Measurements from ENCODE around the gene ANKEF1. TPM values are rescaled to one million over a fixed set of nuclear protein-coding genes. Genes with fewer than 3 reads are reported as not detected.

Gene ANKEF1
- total and polyA plus RNA-seq, 7 experiments from 2014 or later, result 1.5 to 8.9 (median 5.8) TPM

GRCh38 chr20:10077081-10077471 is 42.3 kb downstream of the ANKEF1 start:
- ChIA-PET CTCF (interaction anchor here (0.8 to 1.5 kb wide), 3 partner anchors 14 to 99 kb away, joined by 3 to 6 read pairs (median 3); no protein-coding TSS in a partner anchor), POLR2A (no interaction called here)
- H3K9me3 Mint-ChIP-seq, result peaks cover 0 to 4% (median 0%) of the 10 kb centered on the region in 11 donors
- intact Hi-C loops (cut with micrococcal nuclease), result no loop called here
- DNase-seq, result no peak
- Histone ChIP-seq H3K4me1 (ENCODE audit: control insufficient read depth in 2 of 2, insufficient read depth in 2 of 2, low read length in 2 of 2) (no peaks in the 10 kb centered on the region), H3K27me3 (ENCODE audit: control insufficient read depth in 2 of 2, insufficient read depth in 2 of 2, low read length in 2 of 2) (no peaks in the 10 kb centered on the region), H3K36me3 (ENCODE audit: control insufficient read depth in 2 of 3, insufficient read depth in 3 of 3, low read length in 3 of 3) (no peaks in the 10 kb centered on the region), H3K4me3 (ENCODE audit: low read length) (no peak overlapping the region), H3K27ac (ENCODE audit: low read depth, low read length) (no peak overlapping the region), H3K9me3 (ENCODE audit: control insufficient read depth in 2 of 3, low read length in 3 of 3) (no peaks in the 10 kb centered on the region)
- peaks cover 2 to 56% (median 28%) of the 10 kb centered on the region in 5 donors for H3K27me3 Mint-ChIP-seq
- H3K4me1 Mint-ChIP-seq, result peaks cover 0 to 1% (median 0%) of the 10 kb centered on the region in 7 donors
- H3K4me3 Mint-ChIP-seq, result no peak overlapping the region
- no peaks in the 10 kb centered on the region for H3K36me3 Mint-ChIP-seq
- peak overlapping the region in 1 of 9 donors; percentile 25 for H3K27ac Mint-ChIP-seq
- ATAC-seq, result no peak

GRCh38 chr20:10077886-10078285 is 43.1 kb downstream of the ANKEF1 start:
- H3K27ac ChIP-seq (ENCODE audit: low read depth, low read length), result no peak overlapping the region
- POLR2A ChIA-PET, result no interaction called here
- ATAC-seq, result no peak
- Mint-ChIP-seq H3K9me3 (peaks cover 0 to 4% (median 0%) of the 10 kb centered on the region in 11 donors), H3K27ac (no peak overlapping the region), H3K36me3 (no peaks in the 10 kb centered on the region), H3K4me1 (peaks cover 0 to 1% (median 0%) of the 10 kb centered on the region in 7 donors), H3K27me3 (peaks cover 4 to 49% (median 28%) of the 10 kb centered on the region in 5 donors), H3K4me3 (no peak overlapping the region)
- H3K4me3 ChIP-seq (ENCODE audit: low read length), result no peak overlapping the region
- intact Hi-C loops (cut with micrococcal nuclease), result no loop called here
- H3K27me3 ChIP-seq (ENCODE audit: control insufficient read depth in 2 of 2, insufficient read depth in 2 of 2, low read length in 2 of 2), result no peaks in the 10 kb centered on the region
- CTCF ChIA-PET, result interaction anchor here (1.5 kb wide), 2 partner anchors 13 to 99 kb away, joined by 3 to 6 read pairs; no protein-coding TSS in a partner anchor
- H3K4me1 ChIP-seq (ENCODE audit: control insufficient read depth in 2 of 2, insufficient read depth in 2 of 2, low read length in 2 of 2), result no peaks in the 10 kb centered on the region
- DNase-seq, result no peak
- H3K36me3 ChIP-seq (ENCODE audit: control insufficient read depth in 2 of 3, insufficient read depth in 3 of 3, low read length in 3 of 3), result no peaks in the 10 kb centered on the region
- H3K9me3 ChIP-seq (ENCODE audit: control insufficient read depth in 2 of 3, low read length in 3 of 3), result no peaks in the 10 kb centered on the region

GRCh38 chr20:10078403-10078802 is 43.6 kb downstream of the ANKEF1 start:
- ChIA-PET CTCF (interaction anchor here (1.5 to 1.7 kb wide), 2 partner anchors 12 to 100 kb away, joined by 3 to 4 read pairs; no protein-coding TSS in a partner anchor), POLR2A (no interaction called here)
- Mint-ChIP-seq H3K9me3 (peaks cover 0 to 4% (median 0%) of the 10 kb centered on the region in 11 donors), H3K4me3 (no peak overlapping the region), H3K27ac (no peak overlapping the region), H3K36me3 (no peaks in the 10 kb centered on the region), H3K4me1 (peaks cover 0 to 1% (median 0%) of the 10 kb centered on the region in 7 donors), H3K27me3 (peaks cover 4 to 44% (median 25%) of the 10 kb centered on the region in 5 donors)
- DNase-seq (no peak), ATAC-seq (no peak)
- intact Hi-C loops (cut with micrococcal nuclease), result no loop called here
- H3K27ac ChIP-seq (ENCODE audit: low read depth, low read length), result no peak overlapping the region
- H3K9me3 ChIP-seq (ENCODE audit: control insufficient read depth in 2 of 3, low read length in 3 of 3), result no peaks in the 10 kb centered on the region
- H3K4me3 ChIP-seq (ENCODE audit: low read length), result no peak overlapping the region
- H3K4me1 ChIP-seq (ENCODE audit: control insufficient read depth in 2 of 2, insufficient read depth in 2 of 2, low read length in 2 of 2), result no peaks in the 10 kb centered on the region
- no peaks in the 10 kb centered on the region for H3K36me3 ChIP-seq (ENCODE audit: control insufficient read depth in 2 of 3, insufficient read depth in 3 of 3, low read length in 3 of 3)
- H3K27me3 ChIP-seq (ENCODE audit: control insufficient read depth in 2 of 2, insufficient read depth in 2 of 2, low read length in 2 of 2), result no peaks in the 10 kb centered on the region

GRCh38 chr20:10079964-10080363 is 45.2 kb downstream of the ANKEF1 start:
- H3K9me3 ChIP-seq (ENCODE audit: control insufficient read depth in 2 of 3, low read length in 3 of 3), result no peaks in the 10 kb centered on the region
- H3K36me3 Mint-ChIP-seq, result no peaks in the 10 kb centered on the region
- ChIA-PET CTCF (interaction anchor here (0.6 to 1.7 kb wide), 2 partner anchors 10 to 111 kb away, joined by 4 read pairs; no protein-coding TSS in a partner anchor), POLR2A (no interaction called here)
- peaks cover 0 to 3% (median 0%) of the 10 kb centered on the region in 11 donors for H3K9me3 Mint-ChIP-seq
- no peaks in the 10 kb centered on the region for H3K4me1 ChIP-seq (ENCODE audit: control insufficient read depth in 2 of 2, insufficient read depth in 2 of 2, low read length in 2 of 2)
- no peak overlapping the region for H3K4me3 Mint-ChIP-seq
- H3K36me3 ChIP-seq (ENCODE audit: control insufficient read depth in 2 of 3, insufficient read depth in 3 of 3, low read length in 3 of 3), result no peaks in the 10 kb centered on the region
- H3K27ac Mint-ChIP-seq, result no peak overlapping the region
- no peaks in the 10 kb centered on the region for H3K4me1 Mint-ChIP-seq
- intact Hi-C loops (cut with micrococcal nuclease), result no loop called here
- no peak overlapping the region for H3K4me3 ChIP-seq (ENCODE audit: low read length)
- DNase-seq (no peak), ATAC-seq (no peak)
- no peaks in the 10 kb centered on the region for H3K27me3 ChIP-seq (ENCODE audit: control insufficient read depth in 2 of 2, insufficient read depth in 2 of 2, low read length in 2 of 2)
- H3K27ac ChIP-seq (ENCODE audit: low read depth, low read length), result no peak overlapping the region
- H3K27me3 Mint-ChIP-seq, result peaks cover 4 to 30% (median 15%) of the 10 kb centered on the region in 5 donors

GRCh38 chr20:10080574-10080973 is 45.8 kb downstream of the ANKEF1 start:
- no peak overlapping the region for H3K27ac Mint-ChIP-seq
- CTCF ChIA-PET, result no interaction called here

GRCh38 chr20:10089871-10090587 is 55.2 kb downstream of the ANKEF1 start:
- Histone ChIP-seq H3K4me3 (ENCODE audit: low read length) (no peak overlapping the region), H3K9me3 (ENCODE audit: control insufficient read depth in 2 of 3, low read length in 3 of 3) (no peaks in the 10 kb centered on the region), H3K4me1 (ENCODE audit: control insufficient read depth in 2 of 2, insufficient read depth in 2 of 2, low read length in 2 of 2) (no peaks in the 10 kb centered on the region), H3K27ac (ENCODE audit: low read depth, low read length) (no peak overlapping the region), H3K36me3 (ENCODE audit: control insufficient read depth in 2 of 3, insufficient read depth in 3 of 3, low read length in 3 of 3) (no peaks in the 10 kb centered on the region), H3K27me3 (ENCODE audit: control insufficient read depth in 2 of 2, insufficient read depth in 2 of 2, low read length in 2 of 2) (no peaks in the 10 kb centered on the region)
- Mint-ChIP-seq H3K36me3 (no peaks in the 10 kb centered on the region), H3K4me1 (no peaks in the 10 kb centered on the region), H3K27me3 (peaks cover 0 to 15% (median 0%) of the 10 kb centered on the region in 5 donors), H3K4me3 (no peak overlapping the region), H3K27ac (peak overlapping the region in 1 of 9 donors; percentile 24), H3K9me3 (peaks cover 0 to 4% (median 0%) of the 10 kb centered on the region in 11 donors)
- POLR2A ChIA-PET, result no interaction called here
- CTCF ChIA-PET, result interaction anchor here (0.6 to 5.7 kb wide), 11 partner anchors 10 to 644 kb away, joined by 3 to 85 read pairs (median 4); no protein-coding TSS in a partner anchor
- DNase-seq (no peak), ATAC-seq (no peak)
- intact Hi-C loops (cut with micrococcal nuclease), result loop anchor here (1.0 kb wide), 1 partner anchor 112 kb away; no protein-coding TSS in a partner anchor

More at GRCh38 chr20:10080574-10080973, 45.8 kb downstream of the ANKEF1 start:
- intact Hi-C loops (cut with micrococcal nuclease), result no loop called here
- Mint-ChIP-seq H3K4me1 (no peaks in the 10 kb centered on the region), H3K36me3 (no peaks in the 10 kb centered on the region), H3K9me3 (peaks cover 0 to 3% (median 0%) of the 10 kb centered on the region in 11 donors), H3K4me3 (no peak overlapping the region), H3K27me3 (peaks cover 3 to 24% (median 13%) of the 10 kb centered on the region in 5 donors)
- ATAC-seq, result no peak
- DNase-seq, result no peak
- no peaks in the 10 kb centered on the region for H3K9me3 ChIP-seq (ENCODE audit: control insufficient read depth in 2 of 3, low read length in 3 of 3)
- no peaks in the 10 kb centered on the region for H3K36me3 ChIP-seq (ENCODE audit: control insufficient read depth in 2 of 3, insufficient read depth in 3 of 3, low read length in 3 of 3)
- no peak overlapping the region for H3K4me3 ChIP-seq (ENCODE audit: low read length)
- POLR2A ChIA-PET, result no interaction called here
- H3K4me1 ChIP-seq (ENCODE audit: control insufficient read depth in 2 of 2, insufficient read depth in 2 of 2, low read length in 2 of 2), result no peaks in the 10 kb centered on the region
- H3K27ac ChIP-seq (ENCODE audit: low read depth, low read length), result no peak overlapping the region
- no peaks in the 10 kb centered on the region for H3K27me3 ChIP-seq (ENCODE audit: control insufficient read depth in 2 of 2, insufficient read depth in 2 of 2, low read length in 2 of 2)

All from naive thymus-derived CD4-positive, alpha-beta T cell (primary cell).